Suprapubic skin (tissue), 4 donors: ENCODE measurements around the gene PCSK2.

Source experiments
- POLR2A ChIP-seq, 2 donors: fragments of 450-650 bp; IDR thresholded peaks; one replicate each; pipeline ENCODE4 v1.6.1; 2017; ENCODE audit warnings: antibody characterized with exemption in 2 of 2, mild to moderate bottlenecking in 2 of 2, moderate library complexity in 2 of 2
- POLR2AphosphoS5 ChIP-seq, 3 donors: sonication (generic); formaldehyde crosslinking; IDR thresholded peaks; one replicate each; pipeline ENCODE4 v1.6.1; 2017; ENCODE audit warnings: antibody characterized with exemption in 3 of 3
- TF ChIP-seq, protein P1 (sequence below), 2 donors: fragments of 200-600 bp in 1 of 2; fragments of 450-650 bp in 1 of 2; sonication (generic) in 1 of 2; IDR thresholded peaks; one replicate each; pipeline ENCODE4 v1.5.1; 2016 to 2019; ENCODE audit warnings: antibody characterized with exemption in 2 of 2, mild to moderate bottlenecking in 1 of 2, moderate library complexity in 1 of 2

DNA sequence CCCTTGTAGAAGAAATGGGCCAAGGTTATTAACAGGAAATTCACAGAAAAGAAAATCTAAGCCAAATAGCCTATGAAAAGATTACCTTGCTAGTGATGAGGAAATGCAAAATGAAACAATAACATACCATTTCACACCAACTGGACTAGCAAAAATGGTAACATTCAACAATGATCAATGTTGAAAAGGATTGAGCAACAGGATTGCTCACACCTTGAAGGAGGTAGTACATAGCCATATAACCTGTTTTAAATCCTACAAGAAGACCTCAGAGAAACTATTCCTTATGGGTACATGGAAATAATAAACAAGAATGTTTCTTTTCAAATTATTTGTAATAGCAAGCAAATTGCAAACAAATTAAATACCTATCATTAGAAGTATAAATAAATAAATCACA, 196.9 kb downstream of the PCSK2 start:
- TF ChIP-seq, protein P1, sequence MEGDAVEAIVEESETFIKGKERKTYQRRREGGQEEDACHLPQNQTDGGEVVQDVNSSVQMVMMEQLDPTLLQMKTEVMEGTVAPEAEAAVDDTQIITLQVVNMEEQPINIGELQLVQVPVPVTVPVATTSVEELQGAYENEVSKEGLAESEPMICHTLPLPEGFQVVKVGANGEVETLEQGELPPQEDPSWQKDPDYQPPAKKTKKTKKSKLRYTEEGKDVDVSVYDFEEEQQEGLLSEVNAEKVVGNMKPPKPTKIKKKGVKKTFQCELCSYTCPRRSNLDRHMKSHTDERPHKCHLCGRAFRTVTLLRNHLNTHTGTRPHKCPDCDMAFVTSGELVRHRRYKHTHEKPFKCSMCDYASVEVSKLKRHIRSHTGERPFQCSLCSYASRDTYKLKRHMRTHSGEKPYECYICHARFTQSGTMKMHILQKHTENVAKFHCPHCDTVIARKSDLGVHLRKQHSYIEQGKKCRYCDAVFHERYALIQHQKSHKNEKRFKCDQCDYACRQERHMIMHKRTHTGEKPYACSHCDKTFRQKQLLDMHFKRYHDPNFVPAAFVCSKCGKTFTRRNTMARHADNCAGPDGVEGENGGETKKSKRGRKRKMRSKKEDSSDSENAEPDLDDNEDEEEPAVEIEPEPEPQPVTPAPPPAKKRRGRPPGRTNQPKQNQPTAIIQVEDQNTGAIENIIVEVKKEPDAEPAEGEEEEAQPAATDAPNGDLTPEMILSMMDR (IDR thresholded peaks at IDR 0.05) = no peak
- TF ChIP-seq POLR2A (IDR thresholded peaks at IDR 0.05) (no peak), POLR2AphosphoS5 (IDR thresholded peaks at IDR 0.05) (no peak)
